Activated CD8-positive, alpha-beta memory T cell treated with anti-CD3 and anti-CD28 coated beads, Interleukin-2, amount 50 U/mL, for 1 hour (primary cell): ENCODE measurements around the gene FSTL5.
"Not testable (repeated sequence)": the region's sequence is repeated elsewhere in the genome, so short reads cannot be mapped to it uniquely, and the experiment has no call there.

ENCODE experiments used
- DNase-seq: peaks from one replicate; pipeline ENCODE4 v3.0.0-alpha.2; 2020; ENCODE audit errors: extremely low read depth

Gene FSTL5

GRCh38 chr4:161841759-161842158 is 322.0 kb downstream of the FSTL5 start:
- no peak for DNase-seq

- DNase-seq = no peak
These were observed 334.2 kb downstream of the FSTL5 start for GRCh38 chr4:161829591-161829990.

- DNase-seq = no peak
These were observed 335.7 kb downstream of the FSTL5 start for GRCh38 chr4:161828061-161828460.

GRCh38 chr4:161827013-161827412 is 336.8 kb downstream of the FSTL5 start:
- DNase-seq = no peak

GRCh38 chr4:161823450-161823849 is 340.4 kb downstream of the FSTL5 start:
- no peak for DNase-seq

- DNase-seq = no peak
These were observed 341.6 kb downstream of the FSTL5 start for GRCh38 chr4:161822174-161822573.

- no peak for DNase-seq
These were observed 345.9 kb downstream of the FSTL5 start for GRCh38 chr4:161817914-161818313.

GRCh38 chr4:161816958-161817357 is 346.8 kb downstream of the FSTL5 start:
- no peak for DNase-seq

- no peak for DNase-seq
These were observed 348.0 kb downstream of the FSTL5 start for GRCh38 chr4:161815841-161816240.

- DNase-seq = no peak
These were observed 349.9 kb downstream of the FSTL5 start for GRCh38 chr4:161813889-161814288.

GRCh38 chr4:161813389-161813788 is 350.4 kb downstream of the FSTL5 start:
- DNase-seq = no peak

- no peak for DNase-seq
These were observed 360.6 kb downstream of the FSTL5 start for GRCh38 chr4:161803171-161803570.

GRCh38 chr4:161799710-161800109 is 364.1 kb downstream of the FSTL5 start:
- no peak for DNase-seq

- no peak for DNase-seq
These were observed 370.8 kb downstream of the FSTL5 start for GRCh38 chr4:161792991-161793390.

GRCh38 chr4:161791796-161792556 is 371.8 kb downstream of the FSTL5 start:
- no peak for DNase-seq

- no peak for DNase-seq
These were observed 396.7 kb downstream of the FSTL5 start for GRCh38 chr4:161767116-161767515.

- DNase-seq = no peak
These were observed 401.0 kb downstream of the FSTL5 start for GRCh38 chr4:161762796-161763195.

GRCh38 chr4:161760008-161760407 is 403.8 kb downstream of the FSTL5 start:
- DNase-seq = no peak

GRCh38 chr4:161758412-161758811 is 405.4 kb downstream of the FSTL5 start:
- not testable (repeated sequence) for DNase-seq

GRCh38 chr4:161728929-161729328 is 434.9 kb downstream of the FSTL5 start:
- DNase-seq = no peak

GRCh38 chr4:161721947-161722346 is 441.9 kb downstream of the FSTL5 start:
- DNase-seq = no peak

- no peak for DNase-seq
These were observed 446.7 kb downstream of the FSTL5 start for GRCh38 chr4:161717084-161717483.

GRCh38 chr4:161714931-161715330 is 448.9 kb downstream of the FSTL5 start:
- no peak for DNase-seq
